ENCODE data around the gene ZSCAN30. TPM values are rescaled to one million over a fixed set of nuclear protein-coding genes. Genes with fewer than 3 reads are reported as not detected.

The ZSCAN30 gene
- total and polyA plus RNA-seq, 11 donors, result 6.2 to 18.1 (median 13.8) TPM

DNA sequence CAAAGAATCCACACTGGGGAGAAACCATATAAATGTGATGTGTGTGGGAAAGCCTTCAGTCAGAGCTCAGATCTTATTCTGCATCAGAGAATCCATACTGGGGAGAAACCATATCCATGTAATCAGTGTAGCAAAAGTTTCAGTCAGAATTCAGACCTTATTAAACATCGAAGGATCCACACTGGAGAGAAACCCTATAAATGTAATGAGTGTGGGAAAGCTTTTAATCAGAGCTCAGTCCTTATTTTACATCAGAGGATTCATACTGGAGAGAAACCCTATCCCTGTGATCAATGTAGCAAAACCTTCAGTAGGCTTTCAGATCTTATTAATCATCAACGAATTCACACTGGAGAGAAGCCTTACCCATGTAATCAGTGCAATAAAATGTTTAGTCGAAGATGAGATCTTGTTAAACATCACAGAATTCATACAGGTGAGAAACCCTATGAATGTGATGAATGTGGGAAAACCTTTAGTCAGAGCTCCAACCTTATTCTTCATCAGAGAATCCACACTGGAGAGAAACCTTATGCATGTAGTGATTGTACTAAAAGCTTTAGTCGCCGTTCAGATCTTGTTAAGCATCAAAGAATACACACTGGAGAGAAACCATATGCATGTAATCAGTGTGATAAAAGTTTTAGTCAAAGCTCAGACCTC lies 16.7 kb upstream of the ZSCAN30 start:
- DNase-seq (no peak), ATAC-seq (no peak)
- Histone ChIP-seq H3K9me3 (peaks cover 4 to 100% (median 80%) of the 10 kb centered on the region in 12 donors), H3K4me1 (peaks cover 0 to 4% (median 0%) of the 10 kb centered on the region in 12 donors), H3K4me3 (no peak overlapping the region), H3K36me3 (peaks cover 10 to 63% (median 22%) of the 10 kb centered on the region in 9 donors), H3K27ac (no peak overlapping the region), H3K27me3 (no peaks in the 10 kb centered on the region)
- intact Hi-C loops (cut with DNase I), result loop anchor here in 1 of 10 donors (10.0 kb wide), 1 partner anchor 62 kb away; the partner anchor contains the start of gene ZNF397
- TF ChIP-seq, protein P1, sequence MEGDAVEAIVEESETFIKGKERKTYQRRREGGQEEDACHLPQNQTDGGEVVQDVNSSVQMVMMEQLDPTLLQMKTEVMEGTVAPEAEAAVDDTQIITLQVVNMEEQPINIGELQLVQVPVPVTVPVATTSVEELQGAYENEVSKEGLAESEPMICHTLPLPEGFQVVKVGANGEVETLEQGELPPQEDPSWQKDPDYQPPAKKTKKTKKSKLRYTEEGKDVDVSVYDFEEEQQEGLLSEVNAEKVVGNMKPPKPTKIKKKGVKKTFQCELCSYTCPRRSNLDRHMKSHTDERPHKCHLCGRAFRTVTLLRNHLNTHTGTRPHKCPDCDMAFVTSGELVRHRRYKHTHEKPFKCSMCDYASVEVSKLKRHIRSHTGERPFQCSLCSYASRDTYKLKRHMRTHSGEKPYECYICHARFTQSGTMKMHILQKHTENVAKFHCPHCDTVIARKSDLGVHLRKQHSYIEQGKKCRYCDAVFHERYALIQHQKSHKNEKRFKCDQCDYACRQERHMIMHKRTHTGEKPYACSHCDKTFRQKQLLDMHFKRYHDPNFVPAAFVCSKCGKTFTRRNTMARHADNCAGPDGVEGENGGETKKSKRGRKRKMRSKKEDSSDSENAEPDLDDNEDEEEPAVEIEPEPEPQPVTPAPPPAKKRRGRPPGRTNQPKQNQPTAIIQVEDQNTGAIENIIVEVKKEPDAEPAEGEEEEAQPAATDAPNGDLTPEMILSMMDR (IDR thresholded peaks at IDR 0.05), result no peak
- TF ChIP-seq POLR2A (IDR thresholded peaks at IDR 0.05), result no peak
- 94 to 99% (median 98%) methylated on average over 5 of the region's 5 CpGs for whole genome bisulfite sequencing, 4 donors

DNA sequence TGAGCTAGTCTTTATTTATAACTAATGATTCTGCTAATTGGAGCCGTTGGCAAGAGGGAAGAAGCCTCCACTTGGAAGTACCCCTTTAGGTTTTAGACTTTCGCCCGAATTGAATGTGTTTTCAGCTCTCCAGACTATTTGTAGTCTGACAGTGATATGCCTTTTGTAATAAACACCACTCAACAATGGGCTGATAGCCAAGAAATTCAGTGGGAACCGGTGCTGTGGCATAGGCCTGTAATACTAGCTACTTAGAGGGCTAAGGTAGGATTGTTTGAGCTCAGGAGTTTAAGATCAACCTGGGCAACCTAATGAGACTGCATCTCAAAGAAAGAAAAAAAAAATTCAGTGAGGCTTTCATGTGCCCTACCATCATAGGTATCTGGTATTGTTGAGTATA lies 13.6 kb upstream of the ZSCAN30 start:
- Histone ChIP-seq H3K4me1 (peaks cover 0 to 4% (median 0%) of the 10 kb centered on the region in 12 donors), H3K27ac (no peak overlapping the region), H3K9me3 (peaks cover 4 to 100% (median 70%) of the 10 kb centered on the region in 12 donors), H3K27me3 (no peaks in the 10 kb centered on the region), H3K36me3 (peaks cover 10 to 83% (median 30%) of the 10 kb centered on the region in 9 donors), H3K4me3 (no peak overlapping the region)
- intact Hi-C loops (cut with DNase I), result loop anchor here in 1 of 10 donors (10.0 kb wide), 1 partner anchor 59 kb away; the partner anchor contains the start of gene ZNF397
- DNase-seq (no peak), ATAC-seq (peak in 1 of 4 donors; percentile 34)
- TF ChIP-seq, protein P1 (IDR thresholded peaks at IDR 0.05), result no peak
- no peak for TF ChIP-seq POLR2A (IDR thresholded peaks at IDR 0.05)
- 51 to 62% (median 56%) methylated on average over 4 of the region's 4 CpGs for WGBS, 4 donors

DNA sequence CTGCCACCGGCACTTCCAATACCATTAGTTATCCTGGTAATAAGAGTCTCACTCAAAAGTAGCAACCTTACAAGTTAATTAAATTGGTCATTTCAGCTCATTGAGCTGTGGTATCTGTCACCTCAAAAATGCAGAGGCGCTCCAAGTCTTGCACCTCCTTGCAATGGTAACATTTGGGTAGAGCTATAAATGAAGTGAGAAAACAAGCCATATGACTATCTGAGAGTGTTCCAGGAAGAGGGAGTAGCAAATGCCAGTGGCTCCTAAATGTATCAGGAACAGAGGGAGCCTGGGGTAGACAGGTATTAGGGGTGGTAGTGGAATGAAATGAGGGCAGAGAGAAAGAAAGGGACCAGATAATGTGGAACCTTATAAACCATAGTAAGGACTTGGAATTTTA lies 6.0 kb upstream of the ZSCAN30 start:
- H3K27me3 ChIP-seq, result no peaks in the 10 kb centered on the region
- peak overlapping the region in 1 of 12 donors; percentile 25 for H3K27ac ChIP-seq
- intact Hi-C loops (cut with DNase I), result loop anchor here in 3 of 10 donors (10.0 kb wide), 2 partner anchors 49 to 51 kb away; partner anchors contain the start of genes ZNF24 (in 2 of the 3) and ZNF397 (in 1 of the 3)
- H3K4me1 ChIP-seq, result peaks cover 0 to 29% (median 9%) of the 10 kb centered on the region in 12 donors
- no peak overlapping the region for H3K4me3 ChIP-seq
- TF ChIP-seq POLR2A (IDR thresholded peaks at IDR 0.05), result no peak
- TF ChIP-seq, protein P1 (IDR thresholded peaks at IDR 0.05), result no peak
- peaks cover 0 to 32% (median 14%) of the 10 kb centered on the region in 12 donors for H3K9me3 ChIP-seq
- WGBS, 4 donors, result 60 to 85% (median 81%) methylated on average over 2 of the region's 2 CpGs
- ATAC-seq, result peak in 2 of 4 donors; percentile 47 to 54
- peaks cover 2 to 63% (median 32%) of the 10 kb centered on the region in 9 donors for H3K36me3 ChIP-seq
- DNase-seq, result no peak

DNA sequence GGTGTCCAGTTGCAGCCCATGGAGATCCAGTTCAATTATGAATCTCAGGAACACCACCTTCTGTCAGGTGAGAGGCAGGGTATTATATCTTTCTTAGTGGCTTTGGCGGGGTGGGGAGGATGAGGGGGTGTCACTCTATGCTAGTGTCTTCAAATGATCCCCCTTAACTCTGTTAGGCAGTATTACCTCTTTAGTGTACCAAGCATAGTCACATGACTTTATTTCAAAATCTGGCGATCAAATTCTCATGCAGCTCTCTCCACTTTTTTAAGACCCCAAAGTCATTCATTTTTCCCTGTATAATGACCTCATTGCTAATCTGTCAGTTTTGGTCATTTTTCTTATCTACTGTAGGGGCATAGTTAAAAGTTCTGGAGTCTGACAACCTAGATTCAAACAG lies 1.1 kb upstream of the ZSCAN30 start:
- Histone ChIP-seq H3K27ac (peak overlapping the region in 2 of 12 donors; percentile 82), H3K36me3 (peaks cover 0 to 34% (median 29%) of the 10 kb centered on the region in 9 donors), H3K9me3 (peaks cover 0 to 6% (median 0%) of the 10 kb centered on the region in 12 donors), H3K4me3 (peak overlapping the region in 10 of 12 donors; percentile 61 to 97 (median 83)), H3K27me3 (no peaks in the 10 kb centered on the region), H3K4me1 (peaks cover 0 to 43% (median 21%) of the 10 kb centered on the region in 12 donors)
- ATAC-seq, result no peak
- intact Hi-C loops (cut with DNase I), result loop anchor here in 7 of 10 donors (2.0 to 10.0 kb wide), 8 partner anchors 24 to 54 kb away; partner anchors contain the start of genes ZNF24 (in 5 of the 7) and ZNF397 (in 3 of the 7)
- 76 to 85% (median 82%) methylated on average over 2 of the region's 2 CpGs for WGBS, 4 donors
- DNase-seq, result no peak
- TF ChIP-seq, protein P1 (IDR thresholded peaks at IDR 0.05), result no peak
- TF ChIP-seq POLR2A (IDR thresholded peaks at IDR 0.05), result no peak

Measured in heart left ventricle (tissue), 16 donors.